ENCODE measurements around the gene MEGF10. TPM values are rescaled to one million over a fixed set of nuclear protein-coding genes. Genes with fewer than 3 reads are reported as not detected.

The MEGF10 gene
- total RNA-seq, 2 donors from 2014 or later = not detected

DNA sequence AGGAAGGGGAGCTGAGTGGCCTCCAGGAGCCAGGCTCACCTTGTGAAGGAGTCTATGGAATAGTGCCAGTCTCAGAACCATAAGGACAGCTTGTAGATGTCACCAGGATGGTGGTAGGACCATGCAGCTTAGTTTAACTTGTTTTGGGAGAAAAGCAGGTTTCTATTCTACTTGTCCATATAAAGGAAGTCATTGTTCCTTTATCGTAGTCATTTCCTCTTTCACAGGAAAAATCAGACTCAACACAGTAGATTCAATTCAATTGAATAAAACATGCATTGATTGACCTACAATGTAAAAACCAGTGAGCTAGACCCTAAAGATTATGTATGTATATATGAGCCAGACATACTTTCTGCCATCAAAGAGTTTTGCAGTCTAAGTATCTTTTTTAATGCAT lies 53.3 kb downstream of the MEGF10 start:
- ATAC-seq (no peak), DNase-seq (no peak)
- H3K9me3 ChIP-seq (ENCODE audit: control insufficient read depth, low read length, poor library complexity, severe bottlenecking) = no peaks in the 10 kb centered on the region
- no peaks in the 10 kb centered on the region for H3K36me3 Mint-ChIP-seq (ENCODE audit: low read depth)
- H3K4me3 Mint-ChIP-seq = no peak overlapping the region
- peaks cover 23% of the 10 kb centered on the region for H3K27me3 Mint-ChIP-seq
- H3K27ac Mint-ChIP-seq = no peak overlapping the region
- H3K4me1 Mint-ChIP-seq = no peaks in the 10 kb centered on the region

DNA sequence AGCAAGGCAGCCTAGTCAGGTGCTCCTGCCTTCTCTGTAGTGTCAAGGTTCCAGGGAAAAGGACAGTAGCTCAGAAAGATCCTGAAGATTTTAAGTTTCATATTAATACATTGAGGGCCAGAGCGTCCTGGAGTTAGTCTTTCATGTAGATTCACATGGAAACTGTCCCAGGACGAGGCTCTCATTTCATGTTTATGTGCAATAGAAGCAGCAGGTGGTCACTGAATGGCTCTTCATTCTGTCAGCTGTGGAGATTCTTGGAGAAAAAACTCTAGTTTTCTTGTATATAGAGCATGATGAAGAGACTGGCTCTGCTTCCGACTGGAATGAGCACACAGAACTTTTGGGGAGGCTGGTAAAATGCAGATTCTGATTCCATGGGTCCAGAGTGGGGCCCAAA lies 54.3 kb downstream of the MEGF10 start:
- H3K4me1 Mint-ChIP-seq = no peaks in the 10 kb centered on the region
- H3K9me3 ChIP-seq (ENCODE audit: control insufficient read depth, low read length, poor library complexity, severe bottlenecking) = no peaks in the 10 kb centered on the region
- H3K36me3 Mint-ChIP-seq (ENCODE audit: low read depth) = no peaks in the 10 kb centered on the region
- no peak overlapping the region for H3K27ac Mint-ChIP-seq
- H3K4me3 Mint-ChIP-seq = no peak overlapping the region
- H3K27me3 Mint-ChIP-seq = peaks cover 19% of the 10 kb centered on the region
- no peak for DNase-seq
- ATAC-seq = no peak

DNA sequence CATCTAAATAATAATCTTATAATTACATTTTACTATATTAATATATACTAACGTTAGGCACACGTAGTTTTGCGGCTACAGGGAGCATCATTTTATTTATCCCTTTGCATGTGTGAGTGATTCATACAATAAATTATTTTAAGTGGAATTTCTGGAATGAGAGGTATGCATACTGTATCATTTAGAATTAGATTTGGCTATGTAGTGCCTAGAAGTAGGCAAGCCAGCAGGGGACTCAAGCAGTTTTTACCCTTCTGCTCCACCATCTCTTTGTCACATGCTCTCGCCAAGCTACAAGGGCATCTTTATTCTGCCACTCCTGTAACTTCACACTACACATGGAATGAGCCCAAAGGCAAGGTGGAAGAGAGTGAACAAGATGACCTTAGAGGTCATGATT lies 60.8 kb downstream of the MEGF10 start:
- H3K4me3 Mint-ChIP-seq = no peak overlapping the region
- ATAC-seq (no peak), DNase-seq (no peak)
- no peaks in the 10 kb centered on the region for H3K36me3 Mint-ChIP-seq (ENCODE audit: low read depth)
- H3K4me1 Mint-ChIP-seq = no peaks in the 10 kb centered on the region
- H3K27me3 Mint-ChIP-seq = peaks cover 29% of the 10 kb centered on the region
- H3K9me3 ChIP-seq (ENCODE audit: control insufficient read depth, low read length, poor library complexity, severe bottlenecking) = no peaks in the 10 kb centered on the region
- no peak overlapping the region for H3K27ac Mint-ChIP-seq

DNA sequence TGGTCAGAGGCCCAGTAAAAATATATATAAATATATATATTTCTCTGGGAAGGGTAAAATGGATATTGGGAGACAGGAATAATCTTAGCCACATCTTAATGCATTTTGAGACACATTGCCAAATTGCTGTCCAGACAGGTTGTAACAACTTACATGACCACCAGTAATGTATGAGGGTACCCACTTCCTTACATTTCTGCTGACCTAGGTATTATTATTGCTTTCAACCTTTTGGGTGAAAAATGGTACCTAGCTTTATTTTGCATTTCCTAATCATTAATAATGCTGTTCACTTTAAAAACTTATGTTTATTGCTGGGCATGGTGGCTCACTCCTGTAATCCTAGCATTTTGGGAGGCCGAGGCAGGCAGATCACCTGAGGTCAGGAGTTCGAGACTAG lies 61.5 kb downstream of the MEGF10 start:
- ATAC-seq (no peak), DNase-seq (no peak)
- no peaks in the 10 kb centered on the region for H3K4me1 Mint-ChIP-seq
- H3K27me3 Mint-ChIP-seq = peaks cover 28% of the 10 kb centered on the region
- H3K36me3 Mint-ChIP-seq (ENCODE audit: low read depth) = no peaks in the 10 kb centered on the region
- H3K27ac Mint-ChIP-seq = no peak overlapping the region
- no peak overlapping the region for H3K4me3 Mint-ChIP-seq
- no peaks in the 10 kb centered on the region for H3K9me3 ChIP-seq (ENCODE audit: control insufficient read depth, low read length, poor library complexity, severe bottlenecking)

DNA sequence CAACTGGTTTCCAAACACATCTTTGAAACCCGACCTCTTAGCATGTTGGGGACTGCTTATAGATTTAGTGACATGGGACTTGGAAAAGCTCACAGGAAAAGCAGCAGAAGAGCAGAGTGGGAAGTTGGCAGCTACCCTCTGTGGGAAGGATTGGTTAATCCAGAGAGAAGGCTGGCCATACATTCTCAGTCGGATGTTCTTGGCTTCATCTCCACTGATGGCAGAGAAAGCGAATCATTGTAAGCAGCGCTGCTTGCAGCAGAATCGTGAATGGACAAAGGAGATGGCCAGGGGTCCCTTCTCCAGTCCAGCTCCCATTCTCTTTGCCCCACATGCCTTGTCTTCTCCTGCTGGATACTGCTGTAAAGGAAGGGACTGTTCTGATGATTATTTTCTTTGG lies 62.7 kb downstream of the MEGF10 start:
- no peak for ATAC-seq
- Mint-ChIP-seq H3K4me3 (no peak overlapping the region), H3K27me3 (peaks cover 39% of the 10 kb centered on the region), H3K36me3 (ENCODE audit: low read depth) (no peaks in the 10 kb centered on the region), H3K27ac (no peak overlapping the region), H3K4me1 (no peaks in the 10 kb centered on the region)
- H3K9me3 ChIP-seq (ENCODE audit: control insufficient read depth, low read length, poor library complexity, severe bottlenecking) = no peaks in the 10 kb centered on the region
- no peak for DNase-seq

DNA sequence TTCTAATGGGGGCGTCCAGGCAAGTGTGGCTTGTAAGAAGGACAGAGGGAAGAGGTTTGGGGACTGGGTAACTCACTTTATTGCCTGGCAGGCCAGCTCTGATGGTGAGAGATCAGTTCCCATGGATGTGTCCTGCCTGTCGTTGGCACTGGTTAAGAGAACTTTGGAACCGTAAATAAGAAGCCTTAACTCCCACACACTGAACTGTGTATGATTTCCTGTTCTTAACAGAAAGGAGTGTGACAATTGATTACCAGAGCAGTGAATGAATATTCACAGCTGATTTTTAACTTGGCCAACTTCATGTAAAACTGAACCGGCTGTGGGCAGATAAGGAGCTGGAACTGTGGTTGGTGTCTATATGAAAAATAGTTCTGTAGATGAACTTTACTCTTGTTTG lies 63.2 kb downstream of the MEGF10 start:
- ATAC-seq (no peak), DNase-seq (no peak)
- H3K27ac Mint-ChIP-seq = no peak overlapping the region
- no peak overlapping the region for H3K4me3 Mint-ChIP-seq
- H3K36me3 Mint-ChIP-seq (ENCODE audit: low read depth) = no peaks in the 10 kb centered on the region
- H3K9me3 ChIP-seq (ENCODE audit: control insufficient read depth, low read length, poor library complexity, severe bottlenecking) = no peaks in the 10 kb centered on the region
- peaks cover 39% of the 10 kb centered on the region for H3K27me3 Mint-ChIP-seq
- H3K4me1 Mint-ChIP-seq = no peaks in the 10 kb centered on the region

DNA sequence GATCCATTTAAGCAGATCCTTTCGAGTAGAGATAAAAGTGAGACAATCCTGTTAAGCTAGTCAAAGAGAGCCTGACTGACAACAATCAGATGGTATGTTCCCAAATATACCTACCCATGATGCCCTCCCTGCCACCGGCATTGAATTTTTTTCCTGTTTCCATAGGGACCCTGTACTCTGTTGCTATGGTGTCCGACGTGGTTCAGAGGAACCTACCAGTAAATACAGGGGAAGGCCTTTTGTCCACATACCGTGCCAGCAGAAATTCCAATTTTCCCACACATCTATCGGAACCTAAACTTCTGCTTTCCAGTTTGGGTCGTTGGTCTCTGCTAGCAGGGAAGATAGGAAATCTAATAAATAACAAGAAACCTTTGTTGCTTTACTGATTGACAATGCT lies 64.7 kb downstream of the MEGF10 start:
- H3K27ac Mint-ChIP-seq = no peak overlapping the region
- no peaks in the 10 kb centered on the region for H3K9me3 ChIP-seq (ENCODE audit: control insufficient read depth, low read length, poor library complexity, severe bottlenecking)
- no peak for DNase-seq
- no peak overlapping the region for H3K4me3 Mint-ChIP-seq
- no peaks in the 10 kb centered on the region for H3K36me3 Mint-ChIP-seq (ENCODE audit: low read depth)
- ATAC-seq = no peak
- H3K27me3 Mint-ChIP-seq = peaks cover 48% of the 10 kb centered on the region
- peaks cover under 1% of the 10 kb centered on the region for H3K4me1 Mint-ChIP-seq

DNA sequence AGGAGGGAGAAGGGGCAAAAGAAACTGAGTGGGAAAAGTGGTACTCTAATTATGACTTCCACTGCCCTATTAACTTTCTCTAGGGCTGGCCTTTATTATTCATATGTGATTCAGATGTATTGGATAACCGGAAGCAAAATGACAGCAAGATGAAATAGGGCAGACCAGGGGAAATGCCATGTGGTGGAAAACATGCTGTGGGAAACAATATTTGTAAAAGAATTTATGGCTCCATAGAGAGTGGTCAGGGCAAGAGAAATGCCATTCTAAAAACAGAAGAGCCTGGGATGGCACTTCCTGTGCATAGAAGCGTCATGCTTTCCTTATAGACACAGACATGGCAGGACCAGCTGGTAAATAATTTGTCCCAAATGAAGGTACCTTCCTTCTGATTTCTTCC lies 67.7 kb downstream of the MEGF10 start:
- H3K4me1 Mint-ChIP-seq = peaks cover 2% of the 10 kb centered on the region
- DNase-seq (no peak), ATAC-seq (no peak)
- no peak overlapping the region for H3K27ac Mint-ChIP-seq
- H3K27me3 Mint-ChIP-seq = peaks cover 43% of the 10 kb centered on the region
- no peak overlapping the region for H3K4me3 Mint-ChIP-seq
- no peaks in the 10 kb centered on the region for H3K36me3 Mint-ChIP-seq (ENCODE audit: low read depth)
- H3K9me3 ChIP-seq (ENCODE audit: control insufficient read depth, low read length, poor library complexity, severe bottlenecking) = no peaks in the 10 kb centered on the region

DNA sequence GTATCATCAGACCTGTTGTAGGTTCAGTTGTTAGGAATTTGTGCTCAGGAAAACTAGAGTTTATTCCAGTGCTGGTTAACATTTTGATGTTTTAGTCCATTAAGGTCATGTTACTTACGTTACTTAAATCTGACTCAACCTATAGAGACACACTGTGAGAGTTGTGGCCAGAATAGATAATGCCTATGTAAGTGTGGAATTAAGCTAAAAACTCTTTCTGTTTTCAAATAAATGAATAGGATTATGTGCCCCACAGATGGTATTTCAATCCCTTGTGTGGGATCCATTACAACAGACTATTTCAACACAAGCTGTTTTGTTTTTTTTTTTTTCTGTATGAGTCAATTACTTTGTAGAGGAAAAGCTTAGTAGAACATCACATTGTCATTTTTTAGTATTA lies 68.1 kb downstream of the MEGF10 start:
- no peaks in the 10 kb centered on the region for H3K9me3 ChIP-seq (ENCODE audit: control insufficient read depth, low read length, poor library complexity, severe bottlenecking)
- Mint-ChIP-seq H3K4me1 (peaks cover 2% of the 10 kb centered on the region), H3K27me3 (peaks cover 39% of the 10 kb centered on the region), H3K4me3 (no peak overlapping the region), H3K36me3 (ENCODE audit: low read depth) (no peaks in the 10 kb centered on the region), H3K27ac (no peak overlapping the region)
- ATAC-seq = no peak
- DNase-seq = no peak

DNA sequence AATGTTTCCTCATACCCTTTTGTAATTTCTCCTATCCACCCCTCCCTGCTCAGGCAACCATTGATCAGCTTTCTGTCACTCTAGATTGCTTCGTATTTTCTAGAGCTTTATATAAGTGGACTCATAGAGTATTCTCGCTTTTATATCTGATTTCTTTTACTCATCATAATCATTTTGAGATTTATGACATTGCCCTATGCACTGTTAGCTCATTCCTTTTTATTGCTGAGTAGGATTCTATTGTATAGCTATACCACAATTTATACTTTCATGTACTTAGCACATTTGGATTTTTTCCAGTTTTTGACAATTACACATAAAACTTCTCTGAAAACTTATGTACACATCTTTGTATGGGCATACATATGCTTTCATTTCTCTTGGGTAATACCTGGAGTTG lies 68.9 kb downstream of the MEGF10 start:
- DNase-seq = no peak
- no peaks in the 10 kb centered on the region for H3K9me3 ChIP-seq (ENCODE audit: control insufficient read depth, low read length, poor library complexity, severe bottlenecking)
- no peak overlapping the region for H3K4me3 Mint-ChIP-seq
- H3K4me1 Mint-ChIP-seq = peaks cover 2% of the 10 kb centered on the region
- H3K27ac Mint-ChIP-seq = no peak overlapping the region
- peaks cover 42% of the 10 kb centered on the region for H3K27me3 Mint-ChIP-seq
- no peak for ATAC-seq
- no peaks in the 10 kb centered on the region for H3K36me3 Mint-ChIP-seq (ENCODE audit: low read depth)

DNA sequence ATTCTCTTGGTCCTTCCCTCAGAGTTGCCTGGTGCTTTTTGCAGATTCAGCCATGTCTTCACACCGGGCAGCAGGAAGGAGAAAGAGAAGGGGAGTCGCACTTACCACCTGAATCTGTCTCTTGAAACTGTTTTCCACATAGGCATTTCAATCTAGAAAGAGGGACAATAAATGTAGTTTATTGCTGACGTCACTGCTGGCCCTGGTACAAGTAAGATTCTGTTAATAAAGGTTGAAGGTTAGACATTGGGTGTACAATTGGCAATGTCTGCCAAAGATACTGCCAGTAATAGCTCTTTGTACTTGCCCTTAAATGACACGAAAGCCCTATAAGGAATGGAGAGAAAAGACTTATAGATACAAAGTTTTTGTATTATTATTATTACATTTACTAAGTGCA lies 72.8 kb downstream of the MEGF10 start:
- no peak overlapping the region for H3K27ac Mint-ChIP-seq
- no peak for DNase-seq
- peaks cover 2% of the 10 kb centered on the region for H3K36me3 Mint-ChIP-seq (ENCODE audit: low read depth)
- H3K27me3 Mint-ChIP-seq = peaks cover 38% of the 10 kb centered on the region
- H3K4me3 Mint-ChIP-seq = no peak overlapping the region
- ATAC-seq = no peak
- no peaks in the 10 kb centered on the region for H3K9me3 ChIP-seq (ENCODE audit: control insufficient read depth, low read length, poor library complexity, severe bottlenecking)
- H3K4me1 Mint-ChIP-seq = peaks cover 2% of the 10 kb centered on the region

DNA sequence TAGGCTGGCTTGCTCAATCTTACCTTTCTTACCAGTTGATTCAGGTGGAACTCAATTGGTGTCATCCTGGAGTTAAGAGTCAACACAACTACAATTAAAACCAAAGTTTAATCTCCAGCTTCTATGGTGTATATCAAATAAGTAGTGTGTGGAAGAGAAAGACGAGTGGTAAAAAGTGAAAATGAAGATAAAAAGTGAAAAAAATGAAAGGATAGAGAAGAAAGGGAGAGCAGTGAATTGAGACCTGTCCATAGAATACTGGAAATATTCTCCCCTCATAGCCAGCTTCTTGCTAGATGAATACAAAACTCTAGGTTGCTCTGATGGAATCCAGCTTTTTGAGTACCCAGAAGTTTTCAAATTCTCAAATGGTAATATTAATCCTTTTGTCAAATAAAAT lies 76.4 kb downstream of the MEGF10 start:
- H3K4me3 Mint-ChIP-seq = no peak overlapping the region
- H3K27ac Mint-ChIP-seq = no peak overlapping the region
- no peaks in the 10 kb centered on the region for H3K4me1 Mint-ChIP-seq
- H3K36me3 Mint-ChIP-seq (ENCODE audit: low read depth) = peaks cover 2% of the 10 kb centered on the region
- no peaks in the 10 kb centered on the region for H3K9me3 ChIP-seq (ENCODE audit: control insufficient read depth, low read length, poor library complexity, severe bottlenecking)
- H3K27me3 Mint-ChIP-seq = peaks cover 37% of the 10 kb centered on the region
- no peak for DNase-seq
- ATAC-seq = no peak

DNA sequence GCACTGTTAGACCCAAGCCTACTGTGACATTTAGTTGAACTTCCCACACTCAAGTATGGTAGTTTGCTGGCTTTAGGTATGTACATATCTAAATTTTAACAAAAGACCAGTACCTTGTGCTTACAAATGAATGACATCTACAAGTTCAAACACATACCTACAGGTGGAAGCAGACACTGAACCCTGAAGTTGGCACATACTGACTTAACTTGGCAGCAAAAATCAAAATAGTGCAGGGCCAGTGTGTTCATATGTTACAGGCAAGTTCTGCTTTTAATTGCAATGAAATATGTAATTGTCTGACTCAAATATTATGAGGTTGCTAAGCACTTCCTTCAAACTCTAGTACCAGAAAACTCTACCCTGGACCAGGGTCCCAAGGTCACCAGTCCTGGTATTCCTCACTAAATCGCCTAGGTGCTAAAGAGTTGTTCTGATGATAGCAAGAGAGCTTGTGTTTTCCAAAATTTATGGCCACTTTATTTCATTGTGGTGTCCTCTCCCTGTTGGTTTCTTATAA lies 77.4 kb downstream of the MEGF10 start:
- Mint-ChIP-seq H3K27me3 (peaks cover 37% of the 10 kb centered on the region), H3K4me1 (no peaks in the 10 kb centered on the region), H3K27ac (no peak overlapping the region), H3K4me3 (no peak overlapping the region), H3K36me3 (ENCODE audit: low read depth) (peaks cover 2% of the 10 kb centered on the region)
- no peaks in the 10 kb centered on the region for H3K9me3 ChIP-seq (ENCODE audit: control insufficient read depth, low read length, poor library complexity, severe bottlenecking)
- ATAC-seq (no peak), DNase-seq (no peak)

DNA sequence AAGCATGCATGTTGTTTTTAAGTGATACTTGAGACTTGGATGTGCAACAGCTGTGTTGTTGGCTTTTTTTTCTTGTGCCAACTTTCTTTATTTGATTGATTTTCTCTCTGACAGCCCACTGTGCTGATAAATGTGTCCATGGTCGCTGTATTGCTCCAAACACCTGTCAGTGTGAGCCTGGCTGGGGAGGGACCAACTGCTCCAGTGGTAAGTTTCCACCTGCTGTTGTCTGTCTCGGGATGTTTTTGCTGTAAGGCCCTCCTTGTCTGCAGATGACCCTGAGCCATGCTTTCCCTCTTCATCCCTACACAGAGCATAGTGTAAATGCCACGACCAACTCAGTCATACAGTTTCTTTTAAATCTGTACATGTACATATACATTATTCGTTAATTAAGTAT lies 79.2 kb downstream of the MEGF10 start:
- Mint-ChIP-seq H3K27ac (no peak overlapping the region), H3K27me3 (peaks cover 30% of the 10 kb centered on the region), H3K36me3 (ENCODE audit: low read depth) (peaks cover 2% of the 10 kb centered on the region), H3K4me1 (no peaks in the 10 kb centered on the region), H3K4me3 (no peak overlapping the region)
- ATAC-seq (no peak), DNase-seq (no peak)
- no peaks in the 10 kb centered on the region for H3K9me3 ChIP-seq (ENCODE audit: control insufficient read depth, low read length, poor library complexity, severe bottlenecking)

DNA sequence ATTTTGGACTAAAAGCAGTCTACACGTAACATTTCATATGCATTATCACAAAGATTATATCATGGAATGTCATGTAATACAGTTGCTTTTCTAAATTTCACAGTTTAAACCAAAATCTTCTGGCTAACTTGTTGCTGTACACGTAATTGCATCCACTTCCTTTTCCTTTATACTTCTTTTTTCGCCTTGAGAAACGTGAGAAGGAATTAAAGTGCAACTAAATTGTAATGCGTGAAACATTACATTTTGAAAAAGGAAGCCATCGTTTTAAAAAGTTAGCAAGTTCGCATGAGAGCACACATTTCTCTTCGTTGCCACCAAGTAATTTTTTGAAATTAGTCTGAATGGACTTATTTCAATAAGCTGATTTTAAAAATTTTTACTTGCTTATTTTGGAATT lies 80.0 kb downstream of the MEGF10 start:
- ATAC-seq (no peak), DNase-seq (no peak)
- Mint-ChIP-seq H3K36me3 (ENCODE audit: low read depth) (peaks cover 2% of the 10 kb centered on the region), H3K4me1 (no peaks in the 10 kb centered on the region), H3K4me3 (no peak overlapping the region), H3K27me3 (peaks cover 26% of the 10 kb centered on the region), H3K27ac (no peak overlapping the region)
- no peaks in the 10 kb centered on the region for H3K9me3 ChIP-seq (ENCODE audit: control insufficient read depth, low read length, poor library complexity, severe bottlenecking)
